ENCODE results near the gene METTL26.

METTL26 gene

DNA sequence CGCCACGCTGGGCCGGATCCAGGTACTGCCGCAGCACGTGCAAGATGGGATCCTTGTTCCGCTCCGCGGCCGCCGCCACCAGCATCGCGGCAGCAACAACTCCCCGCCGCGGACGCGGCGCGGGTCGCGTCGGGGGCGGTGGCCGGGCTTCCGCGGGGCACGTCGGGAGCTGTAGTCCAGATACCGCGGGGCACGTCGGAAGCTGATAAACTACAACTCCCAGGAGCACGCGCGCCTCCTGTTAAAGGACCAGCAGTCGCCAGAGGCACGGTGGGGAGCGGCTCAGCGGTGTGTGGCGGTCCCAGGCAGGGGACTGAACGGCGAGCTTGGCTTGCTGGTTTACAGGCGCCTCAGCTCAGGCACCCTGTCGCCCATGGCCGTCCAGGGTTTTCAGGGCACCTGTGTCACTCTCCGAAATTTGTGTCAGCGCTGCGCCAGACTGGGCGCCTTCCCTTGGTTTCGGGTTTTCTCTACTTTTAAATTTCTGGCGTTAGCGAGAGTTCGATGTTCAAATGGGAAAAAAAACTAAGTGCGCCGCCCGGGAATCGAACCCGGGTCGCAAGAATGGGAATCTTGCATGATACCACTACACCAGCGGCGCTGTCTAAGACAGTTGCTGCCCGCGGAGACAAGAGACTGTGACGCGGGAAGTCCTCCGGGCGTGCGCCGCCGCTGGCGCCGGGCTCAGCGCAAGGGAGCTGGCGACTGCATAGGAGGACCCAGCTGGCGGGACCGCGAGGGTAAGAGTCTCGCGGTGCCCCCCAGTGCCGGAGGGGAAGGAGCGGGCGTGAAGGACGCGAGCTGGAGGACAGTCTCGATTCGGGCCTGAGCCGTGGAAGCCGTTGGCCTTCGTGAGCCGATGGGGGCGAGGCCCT, at the start of gene METTL26:
Gene METTL26 (minus strand): TSS at position 100 of the 875 bp plus-strand sequence. CDS start 15 bp downstream, at position 85.
- peak; percentile 86 to 88 for DNase-seq (ENCODE audit: low read depth in 2 of 2)

DNA sequence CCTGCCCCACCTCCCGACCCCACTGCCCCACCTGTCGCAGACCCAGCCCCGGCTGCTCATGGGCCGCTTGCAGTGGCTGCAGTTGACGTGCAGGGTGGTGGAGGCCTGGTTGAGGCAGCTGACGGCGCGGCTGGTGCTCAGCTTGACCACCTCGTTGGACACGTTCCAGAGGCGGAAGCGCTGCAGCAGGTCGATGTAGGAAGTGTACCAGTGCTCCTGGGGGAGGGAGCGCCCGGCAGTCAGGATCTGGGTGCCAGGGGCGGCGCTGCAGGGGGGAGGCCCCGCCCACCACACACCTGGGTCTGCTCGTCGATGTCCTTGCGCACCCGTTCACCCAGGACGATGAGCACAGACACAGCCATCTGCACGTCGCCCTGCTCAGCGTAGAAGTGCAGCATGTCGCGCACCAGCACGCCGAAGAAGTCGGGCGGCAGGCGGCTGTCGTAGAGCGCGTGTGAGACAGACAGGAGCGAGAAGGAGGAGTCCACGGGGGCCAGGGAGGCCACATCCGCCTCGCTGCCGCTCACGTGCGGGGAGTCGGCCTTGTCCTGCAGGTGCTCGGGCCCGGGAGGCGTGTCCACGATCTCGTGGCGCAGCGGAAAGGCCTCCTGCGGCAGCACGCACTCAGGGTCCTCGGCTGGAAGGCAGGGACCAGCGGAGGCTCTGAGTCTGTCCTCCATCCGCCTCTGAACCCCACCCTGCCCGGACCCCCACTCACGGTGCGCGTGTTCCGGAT, 49.0 kb upstream of the METTL26 start:
- DNase-seq (ENCODE audit: low read depth in 2 of 2): no peak

DNA sequence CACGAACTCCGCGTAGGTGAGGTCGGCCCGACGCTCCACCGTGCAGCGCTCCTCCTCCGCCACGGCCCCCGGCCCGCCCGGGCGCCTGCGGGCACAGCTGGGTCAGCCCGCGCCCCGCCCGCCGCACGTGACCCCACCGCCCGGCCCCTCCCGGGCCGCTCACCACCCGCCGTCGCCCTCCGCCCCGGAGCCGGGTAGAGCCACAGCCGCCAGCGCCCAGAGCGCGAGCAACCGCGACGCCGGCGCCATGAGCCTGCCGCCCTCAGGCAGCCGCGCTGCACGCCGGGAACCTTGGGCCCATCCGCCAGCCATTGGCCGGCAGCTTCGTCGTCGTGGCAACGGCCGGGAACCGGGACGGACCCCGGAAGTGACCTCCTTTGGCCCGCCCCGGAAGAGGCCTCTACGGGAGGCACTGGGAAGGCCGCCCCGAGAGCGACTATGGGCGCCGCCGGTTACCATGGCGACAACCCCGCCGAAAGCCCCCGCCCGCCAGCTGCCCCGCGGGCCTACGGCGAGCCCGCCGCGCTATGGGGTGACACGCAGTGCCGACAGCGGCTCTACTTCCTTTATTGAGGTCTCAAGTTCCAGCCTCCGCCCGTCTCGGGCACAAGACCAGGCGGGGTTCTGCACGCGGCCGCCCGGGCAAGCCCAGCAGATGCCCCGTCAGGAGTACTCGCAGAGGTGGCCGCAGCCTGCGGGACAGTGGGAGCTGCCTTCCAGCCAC, 48.1 kb upstream of the METTL26 start, which contains the start of gene JMJD8:
Gene JMJD8 (minus strand): TSS at position 264 of the 724 bp plus-strand sequence. CDS start 15 bp downstream, at position 249.
- peak; percentile 94 to 97 for DNase-seq (ENCODE audit: low read depth in 2 of 2)

DNA sequence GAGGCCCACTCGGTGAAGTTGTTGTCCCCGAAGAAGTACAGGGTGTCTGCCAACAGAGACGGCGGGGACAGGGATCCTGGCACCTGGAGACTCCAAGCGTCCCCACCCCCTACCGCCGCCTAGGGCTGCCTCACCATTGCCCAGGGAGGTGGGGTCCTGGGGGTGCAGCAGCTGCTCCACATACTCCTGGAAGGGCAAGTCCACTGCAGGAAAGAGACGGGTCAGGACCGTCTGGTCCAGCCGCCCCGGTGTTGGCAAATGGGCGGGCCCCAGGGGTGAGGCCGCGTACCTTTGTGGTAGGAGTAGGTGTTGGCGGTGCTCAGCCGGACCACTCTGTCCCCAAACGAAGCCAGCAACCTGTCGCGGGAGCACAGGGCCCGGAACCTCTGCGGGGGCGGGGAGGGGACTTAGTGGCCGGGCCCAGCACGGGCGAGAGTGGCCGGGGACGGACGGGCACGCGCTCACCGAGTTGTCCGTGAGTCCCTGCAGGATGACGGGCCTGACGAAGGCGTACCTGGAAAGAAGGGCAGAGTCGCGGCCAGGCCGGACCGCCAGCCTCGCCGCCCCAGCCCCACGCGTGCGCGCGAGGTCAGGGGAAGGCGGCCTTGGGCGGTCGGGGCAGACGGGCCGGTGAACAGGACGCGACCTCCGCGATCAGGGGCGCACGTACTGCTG, 47.4 kb upstream of the METTL26 start:
- no peak for DNase-seq (ENCODE audit: low read depth in 2 of 2)

DNA sequence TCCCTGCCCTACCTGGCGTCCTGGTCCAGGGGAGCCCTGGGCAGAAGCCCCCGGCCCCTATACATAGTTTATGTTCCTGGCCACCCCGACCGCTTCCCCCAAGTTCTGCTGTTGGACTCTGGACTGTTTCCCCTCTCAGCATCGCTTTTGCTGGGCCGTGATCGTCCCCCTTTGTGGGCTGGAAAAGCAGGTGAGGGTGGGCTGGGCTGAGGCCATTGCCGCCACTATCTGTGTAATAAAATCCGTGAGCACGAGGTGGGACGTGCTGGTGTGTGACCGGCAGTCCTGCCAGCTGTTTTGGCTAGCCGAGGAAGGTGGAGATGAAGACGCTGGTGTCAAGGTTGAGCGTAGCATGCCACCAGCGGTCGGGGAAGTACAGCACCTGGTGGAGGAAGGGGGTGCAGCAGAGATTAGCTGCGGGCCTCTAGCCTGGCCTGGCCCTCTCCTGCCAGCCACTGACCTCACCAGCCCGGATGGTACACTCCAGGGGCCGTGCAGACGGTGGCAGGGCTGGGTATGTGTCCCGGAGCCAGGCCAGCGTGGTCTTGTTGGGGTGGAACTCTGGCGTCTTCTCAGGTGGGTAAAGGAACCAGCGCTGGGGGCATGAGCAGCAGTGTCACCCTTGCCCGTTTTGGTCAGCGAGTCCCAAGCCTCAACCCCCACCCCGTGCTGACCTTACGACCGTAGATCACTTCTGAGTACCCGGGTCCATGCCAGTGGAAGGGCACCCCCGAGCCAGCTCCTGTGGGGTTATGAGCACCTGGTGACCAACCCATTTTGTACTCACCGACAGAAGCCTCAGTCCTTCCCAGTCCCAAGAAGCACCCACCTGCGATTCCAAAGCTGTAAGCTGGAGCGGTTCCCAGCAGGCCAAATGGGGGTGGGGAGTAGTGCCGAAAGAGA, 46.6 kb upstream of the METTL26 start:
- no peak for DNase-seq (ENCODE audit: low read depth in 2 of 2)

DNA sequence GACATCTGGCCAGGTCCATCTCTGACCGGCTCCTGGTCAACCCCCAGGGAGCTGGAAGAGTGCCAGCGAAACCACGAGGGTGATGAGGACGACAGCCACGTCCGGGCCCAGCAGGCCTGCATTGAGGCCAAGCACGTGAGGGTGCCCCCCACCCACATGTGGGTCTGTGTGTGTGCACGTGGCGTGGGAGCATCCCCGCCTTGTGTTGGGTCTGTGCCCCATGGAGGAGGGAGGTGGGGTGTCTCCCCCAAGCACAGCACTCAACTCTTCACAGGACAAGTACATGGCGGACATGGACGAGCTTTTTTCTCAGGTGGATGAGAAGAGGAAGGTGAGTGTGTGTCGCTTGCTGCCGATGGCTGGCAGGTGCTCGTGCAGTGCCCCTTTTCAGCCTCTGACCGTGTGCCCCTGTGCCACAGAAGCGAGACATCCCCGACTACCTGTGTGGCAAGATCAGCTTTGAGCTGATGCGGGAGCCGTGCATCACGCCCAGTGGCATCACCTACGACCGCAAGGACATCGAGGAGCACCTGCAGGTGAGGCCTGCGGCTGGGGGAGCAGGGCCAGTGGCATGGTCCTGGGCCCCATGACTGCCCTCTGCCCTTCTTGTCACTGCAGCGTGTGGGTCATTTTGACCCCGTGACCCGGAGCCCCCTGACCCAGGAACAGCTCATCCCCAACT, 45.8 kb upstream of the METTL26 start:
- DNase-seq (ENCODE audit: low read depth in 2 of 2): no peak

DNA sequence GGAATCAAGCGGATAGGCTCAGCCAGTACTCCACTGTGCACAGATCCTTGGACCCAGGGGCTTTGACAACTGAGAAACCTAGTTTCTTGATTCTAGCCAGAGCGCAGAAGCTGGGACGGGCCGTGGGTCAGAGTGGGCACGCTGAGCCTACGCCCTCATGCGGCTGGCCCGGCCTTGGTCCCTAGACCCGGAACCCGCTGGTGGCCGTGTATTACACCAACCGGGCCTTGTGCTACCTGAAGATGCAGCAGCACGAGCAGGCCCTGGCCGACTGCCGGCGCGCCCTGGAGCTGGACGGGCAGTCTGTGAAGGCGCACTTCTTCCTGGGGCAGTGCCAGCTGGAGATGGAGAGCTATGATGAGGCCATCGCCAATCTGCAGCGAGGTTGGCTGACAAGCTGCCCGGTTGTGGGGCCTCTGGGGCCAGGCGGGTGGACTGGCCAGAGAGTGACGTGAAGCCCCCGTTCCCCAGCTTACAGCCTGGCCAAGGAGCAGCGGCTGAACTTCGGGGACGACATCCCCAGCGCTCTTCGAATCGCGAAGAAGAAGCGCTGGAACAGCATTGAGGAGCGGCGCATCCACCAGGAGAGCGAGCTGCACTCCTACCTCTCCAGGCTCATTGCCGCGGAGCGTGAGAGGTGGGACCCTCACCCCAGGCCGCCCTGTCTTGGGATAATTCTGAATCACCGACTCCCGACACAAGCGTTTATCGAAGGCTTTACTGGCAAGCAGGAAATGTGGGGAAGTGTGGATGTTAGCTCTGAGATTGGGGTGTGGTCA, 45.1 kb upstream of the METTL26 start:
- DNase-seq (ENCODE audit: low read depth in 2 of 2): no peak

DNA sequence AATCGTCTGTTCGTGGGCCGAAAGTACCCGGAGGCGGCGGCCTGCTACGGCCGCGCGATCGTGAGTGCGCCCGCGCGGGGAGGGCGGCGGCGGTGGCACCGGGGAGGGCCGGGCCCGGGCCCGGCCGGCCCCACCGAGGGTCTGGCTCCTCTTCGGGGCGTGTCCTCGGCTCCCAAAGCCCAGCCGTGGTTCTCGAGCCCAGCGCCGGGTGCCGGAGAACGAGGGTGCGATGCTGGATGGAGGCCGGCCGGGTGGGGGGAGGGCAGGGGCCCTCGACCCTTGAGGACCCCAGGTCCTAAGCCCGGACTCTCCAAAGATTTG, 44.5 kb upstream of the METTL26 start:
- DNase-seq (ENCODE audit: low read depth in 2 of 2): no peak

DNA sequence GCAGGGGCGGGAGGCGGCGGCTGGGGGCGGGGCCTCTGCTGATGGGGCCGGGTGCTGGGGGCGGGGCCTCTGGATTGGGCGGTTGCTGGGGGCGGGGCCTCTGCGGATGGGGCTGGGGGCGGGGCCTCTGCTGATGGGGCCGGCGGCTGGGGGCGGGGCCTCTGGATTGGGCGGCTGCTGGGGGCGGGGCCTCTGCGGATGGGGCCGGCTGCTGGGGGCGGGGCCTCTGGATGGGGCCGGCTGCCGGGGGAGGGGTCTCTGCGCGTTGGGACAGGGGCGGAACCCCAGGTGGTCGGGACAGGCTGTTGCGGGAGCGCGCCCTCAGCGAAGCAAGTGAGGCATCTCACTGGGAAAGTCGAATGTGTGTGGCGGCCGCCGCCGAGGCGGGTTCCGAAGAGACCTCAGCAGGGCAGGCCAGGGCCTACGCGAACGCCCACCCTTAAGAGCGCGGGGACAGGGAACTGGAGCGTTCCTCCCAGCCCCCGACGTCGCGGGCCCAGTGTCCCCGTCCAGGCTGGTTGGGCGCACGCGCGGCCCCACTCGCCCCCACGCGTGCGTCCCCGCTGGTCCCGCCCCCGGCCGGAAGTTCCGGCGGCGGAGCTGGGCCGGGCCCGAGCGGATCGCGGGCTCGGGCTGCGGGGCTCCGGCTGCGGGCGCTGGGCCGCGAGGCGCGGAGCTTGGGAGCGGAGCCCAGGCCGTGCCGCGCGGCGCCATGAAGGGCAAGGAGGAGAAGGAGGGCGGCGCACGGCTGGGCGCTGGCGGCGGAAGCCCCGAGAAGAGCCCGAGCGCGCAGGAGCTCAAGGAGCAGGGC, 43.9 kb upstream of the METTL26 start, which contains the start of gene STUB1:
Gene STUB1 (plus strand): TSS at position 597 of the 811 bp plus-strand sequence. CDS start 116 bp downstream, at position 713.
- peak; percentile 80 to 90 for DNase-seq (ENCODE audit: low read depth in 2 of 2)

DNA sequence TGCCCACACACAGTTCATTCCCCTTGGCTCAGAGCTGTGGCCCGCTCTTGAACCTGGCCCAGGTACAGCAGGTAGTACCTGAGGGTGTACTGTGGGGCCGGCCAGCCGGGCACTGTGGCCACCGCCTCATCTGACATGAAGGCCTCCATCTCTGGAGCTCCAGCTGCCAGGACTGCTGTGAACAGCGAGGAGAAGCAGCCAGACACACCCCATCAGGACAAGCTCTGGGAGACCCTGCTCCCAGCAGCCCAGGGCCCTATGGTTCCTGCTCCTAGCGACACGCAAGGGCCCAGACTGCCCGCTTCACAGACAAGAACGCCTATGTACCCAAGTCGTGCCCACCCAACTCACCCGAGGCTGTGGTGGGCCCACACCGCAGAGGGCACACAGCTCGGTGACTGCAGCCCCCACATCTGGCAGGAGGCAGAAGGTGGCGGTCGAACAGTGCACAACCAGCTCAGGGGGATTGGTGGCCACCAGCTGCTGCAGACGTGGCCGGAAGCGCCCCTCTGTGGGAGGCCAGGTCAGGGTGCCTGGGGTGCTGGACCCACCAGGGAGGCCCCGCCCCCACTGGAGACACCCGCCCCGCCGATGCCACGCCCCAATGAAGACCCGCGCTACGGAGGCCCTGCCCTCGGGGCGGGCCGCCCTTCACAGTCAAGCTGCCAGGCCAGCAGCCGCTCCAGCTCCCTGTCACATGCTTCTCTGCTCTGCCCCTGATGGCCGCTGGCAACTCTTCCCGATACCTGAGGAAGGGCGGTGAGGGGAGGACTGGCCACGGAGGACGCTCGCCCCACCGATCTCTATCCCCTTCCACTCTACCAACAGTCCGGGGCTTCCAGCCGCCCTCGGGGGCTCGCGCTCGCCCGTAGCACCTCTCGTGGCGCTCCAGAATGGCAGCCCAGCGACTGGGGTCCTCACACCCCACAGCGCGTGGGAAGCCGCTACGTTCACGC, 43.0 kb upstream of the METTL26 start:
- DNase-seq (ENCODE audit: low read depth in 2 of 2): peak; percentile 40 to 59

DNA sequence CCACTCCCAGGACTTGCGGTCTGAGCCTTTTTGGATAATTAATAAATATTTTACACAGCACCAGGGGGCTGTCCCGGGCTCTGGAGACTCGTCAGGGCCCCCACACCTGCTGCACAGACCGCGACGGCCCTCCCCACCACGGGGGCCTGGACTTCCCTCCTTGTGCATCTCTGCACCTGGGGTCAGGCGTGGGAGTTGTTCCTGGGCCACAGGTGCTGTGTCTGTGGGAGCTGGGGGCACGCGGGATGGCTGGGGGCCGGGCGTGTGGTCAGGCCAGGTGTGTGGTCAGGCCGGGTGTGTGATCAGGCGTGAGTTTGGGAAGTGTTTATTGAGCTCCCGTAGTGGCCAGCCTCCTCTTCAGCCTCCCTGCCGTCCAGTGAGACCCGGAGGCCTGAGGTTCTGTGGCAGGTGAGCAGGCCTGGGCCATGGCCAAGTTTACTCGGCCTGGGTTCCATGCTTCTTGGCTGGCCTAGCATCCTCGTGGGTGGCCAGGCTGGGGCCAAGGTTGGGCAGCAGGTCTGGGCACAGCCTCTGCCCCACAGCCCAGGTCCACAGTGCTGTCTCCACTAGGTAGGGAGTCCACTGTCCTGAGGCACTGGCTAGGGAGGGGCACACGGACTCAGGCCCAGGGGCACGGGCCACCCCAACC, 42.2 kb upstream of the METTL26 start:
- DNase-seq (ENCODE audit: low read depth in 2 of 2): no peak

DNA sequence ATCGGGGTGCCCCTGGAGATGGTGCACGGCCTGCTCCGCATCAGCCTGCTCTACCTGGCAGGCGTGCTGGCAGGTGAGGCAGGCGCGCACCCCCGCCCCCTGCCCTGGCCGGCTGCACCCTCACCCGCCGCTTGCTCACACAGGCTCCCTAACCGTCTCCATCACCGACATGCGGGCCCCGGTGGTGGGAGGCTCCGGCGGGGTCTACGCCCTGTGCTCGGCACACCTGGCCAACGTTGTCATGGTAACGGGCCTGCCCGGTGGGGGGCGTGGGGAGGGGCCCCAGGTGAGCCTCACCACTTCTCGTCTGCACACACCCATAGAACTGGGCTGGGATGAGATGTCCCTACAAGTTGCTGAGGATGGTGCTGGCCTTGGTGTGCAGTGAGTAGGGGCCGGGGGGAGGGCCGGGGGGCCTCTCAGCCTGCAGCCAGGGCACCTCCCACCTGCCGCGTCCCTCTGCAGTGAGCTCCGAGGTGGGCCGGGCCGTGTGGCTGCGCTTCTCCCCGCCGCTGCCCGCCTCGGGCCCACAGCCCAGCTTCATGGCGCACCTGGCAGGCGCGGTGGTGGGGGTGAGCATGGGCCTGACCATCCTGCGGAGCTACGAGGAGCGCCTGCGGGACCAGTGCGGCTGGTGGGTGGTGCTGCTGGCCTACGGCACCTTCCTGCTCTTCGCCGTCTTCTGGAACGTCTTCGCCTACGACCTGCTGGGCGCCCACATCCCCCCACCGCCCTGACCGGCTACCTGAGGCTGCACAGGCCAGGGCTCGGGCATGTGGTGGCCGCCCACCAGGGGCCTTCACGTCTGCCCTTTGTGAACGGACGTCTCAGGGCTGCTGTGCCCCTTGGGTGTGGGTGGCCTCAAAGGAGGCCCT, 41.4 kb upstream of the METTL26 start:
- DNase-seq (ENCODE audit: low read depth in 2 of 2): no peak

DNA sequence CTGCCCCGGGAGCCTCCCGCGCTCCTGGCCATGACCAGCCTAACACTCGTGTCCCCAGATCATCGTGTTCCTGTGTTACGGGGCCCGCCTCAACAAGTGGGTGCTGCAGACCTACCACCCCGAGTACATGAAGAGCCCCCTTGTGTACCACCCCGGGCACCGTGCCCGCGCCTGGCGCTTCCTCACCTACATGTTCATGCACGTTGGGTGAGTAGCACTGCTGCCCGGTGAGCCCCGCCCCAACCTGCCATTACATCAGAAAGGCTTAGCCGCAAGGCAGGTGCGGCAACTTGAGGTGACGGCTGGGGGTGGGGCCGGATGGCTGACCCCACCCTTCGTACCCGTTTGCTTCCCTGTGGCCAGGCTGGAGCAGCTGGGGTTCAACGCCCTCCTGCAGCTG, 40.8 kb upstream of the METTL26 start:
- DNase-seq (ENCODE audit: low read depth in 2 of 2): no peak

DNA sequence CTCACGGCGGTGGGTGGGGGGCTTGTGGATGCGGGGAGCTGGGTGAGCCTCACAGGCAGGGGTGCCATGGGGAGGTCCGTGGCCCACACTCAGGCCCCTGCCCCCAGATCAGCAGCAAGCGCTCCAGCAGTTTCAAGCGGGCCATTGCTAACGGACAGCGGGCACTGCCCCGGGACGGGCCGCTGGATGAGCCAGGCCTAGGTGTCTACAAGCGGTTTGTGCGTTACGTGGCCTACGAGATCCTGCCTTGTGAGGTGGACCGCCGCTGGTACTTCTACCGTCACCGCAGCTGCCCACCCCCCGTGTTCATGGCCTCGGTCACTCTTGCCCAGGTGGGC, 40.4 kb upstream of the METTL26 start:
- DNase-seq (ENCODE audit: low read depth in 2 of 2): no peak

DNA sequence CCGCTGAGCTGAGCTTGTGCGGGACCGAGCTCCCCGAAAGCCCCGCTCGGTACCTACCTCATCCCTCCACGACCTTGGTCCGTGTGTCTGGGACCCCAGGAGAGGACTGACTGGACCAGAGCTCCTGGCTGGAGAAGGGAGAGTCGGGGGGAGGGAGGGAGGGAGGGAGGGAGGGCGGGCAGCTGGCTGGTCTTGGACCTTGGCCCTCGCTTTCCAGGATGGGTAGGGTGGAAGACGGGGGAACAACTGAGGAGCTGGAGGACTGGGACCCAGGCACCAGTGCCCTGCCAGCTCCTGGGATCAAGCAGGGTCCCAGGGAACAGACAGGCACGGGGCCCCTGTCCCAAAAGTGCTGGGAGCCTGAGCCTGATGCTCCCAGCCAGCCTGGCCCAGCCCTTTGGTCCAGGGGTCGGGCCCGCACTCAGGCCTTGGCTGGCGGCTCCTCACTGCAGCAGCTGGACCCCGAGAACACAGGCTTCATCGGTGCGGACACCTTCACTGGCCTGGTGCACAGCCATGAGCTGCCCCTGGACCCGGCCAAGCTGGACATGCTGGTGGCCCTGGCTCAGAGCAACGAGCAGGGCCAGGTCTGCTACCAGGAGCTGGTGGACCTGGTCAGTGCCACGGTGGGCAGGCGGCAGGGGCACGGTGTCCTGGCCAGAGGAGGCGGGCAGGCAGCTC, 39.9 kb upstream of the METTL26 start:
- DNase-seq (ENCODE audit: low read depth in 2 of 2): no peak

Data from stimulated activated CD8-positive, alpha-beta memory T cell treated with anti-CD3 and anti-CD28 coated beads, Interleukin-2, amount 100 ng/mL, for 48 hours (primary cell).